ENCODE data around the gene BAIAP2L2.

BAIAP2L2 gene

DNA sequence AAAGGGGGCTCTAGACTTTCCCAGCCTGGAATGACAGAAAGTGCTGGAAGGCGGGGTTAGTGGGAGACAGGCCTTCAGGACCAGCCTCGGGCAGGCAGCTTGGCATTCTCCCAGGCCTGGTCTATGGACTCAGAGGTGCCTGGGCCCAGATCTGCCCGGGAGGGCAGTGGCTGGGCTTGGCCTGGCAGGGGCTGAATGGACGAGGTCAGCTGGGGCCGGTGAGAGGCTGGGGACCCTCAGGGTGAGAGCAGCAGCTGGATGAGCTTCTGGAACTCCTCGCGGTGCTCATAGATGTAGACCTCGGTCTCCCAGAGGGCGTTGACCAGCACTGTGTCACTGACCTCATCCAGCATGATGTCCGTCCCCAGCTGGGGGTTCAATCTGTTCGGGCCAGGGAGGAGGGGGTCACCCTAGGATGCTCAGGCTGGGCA, 1.5 kb upstream of the BAIAP2L2 start:
- ATAC-seq = no peak
- TF ChIP-seq, protein P1, sequence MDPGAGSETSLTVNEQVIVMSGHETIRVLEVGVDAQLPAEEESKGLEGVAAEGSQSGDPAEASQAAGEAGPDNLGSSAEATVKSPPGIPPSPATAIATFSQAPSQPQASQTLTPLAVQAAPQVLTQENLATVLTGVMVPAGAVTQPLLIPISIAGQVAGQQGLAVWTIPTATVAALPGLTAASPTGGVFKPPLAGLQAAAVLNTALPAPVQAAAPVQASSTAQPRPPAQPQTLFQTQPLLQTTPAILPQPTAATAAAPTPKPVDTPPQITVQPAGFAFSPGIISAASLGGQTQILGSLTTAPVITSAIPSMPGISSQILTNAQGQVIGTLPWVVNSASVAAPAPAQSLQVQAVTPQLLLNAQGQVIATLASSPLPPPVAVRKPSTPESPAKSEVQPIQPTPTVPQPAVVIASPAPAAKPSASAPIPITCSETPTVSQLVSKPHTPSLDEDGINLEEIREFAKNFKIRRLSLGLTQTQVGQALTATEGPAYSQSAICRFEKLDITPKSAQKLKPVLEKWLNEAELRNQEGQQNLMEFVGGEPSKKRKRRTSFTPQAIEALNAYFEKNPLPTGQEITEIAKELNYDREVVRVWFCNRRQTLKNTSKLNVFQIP (CRISPR knock-in tag; IDR thresholded peaks at IDR 0.05; ENCODE audit: borderline replicate concordance, low read depth) = no peak
- TF ChIP-seq RARB (CRISPR knock-in tag; IDR thresholded peaks at IDR 0.05) = no peak
- TF ChIP-seq TCF4 (CRISPR knock-in tag; IDR thresholded peaks at IDR 0.05; ENCODE audit: borderline replicate concordance) = no peak
- no peak for TF ChIP-seq ZFP30 (CRISPR knock-in tag; IDR thresholded peaks at IDR 0.05)
- TF ChIP-seq, protein P2, sequence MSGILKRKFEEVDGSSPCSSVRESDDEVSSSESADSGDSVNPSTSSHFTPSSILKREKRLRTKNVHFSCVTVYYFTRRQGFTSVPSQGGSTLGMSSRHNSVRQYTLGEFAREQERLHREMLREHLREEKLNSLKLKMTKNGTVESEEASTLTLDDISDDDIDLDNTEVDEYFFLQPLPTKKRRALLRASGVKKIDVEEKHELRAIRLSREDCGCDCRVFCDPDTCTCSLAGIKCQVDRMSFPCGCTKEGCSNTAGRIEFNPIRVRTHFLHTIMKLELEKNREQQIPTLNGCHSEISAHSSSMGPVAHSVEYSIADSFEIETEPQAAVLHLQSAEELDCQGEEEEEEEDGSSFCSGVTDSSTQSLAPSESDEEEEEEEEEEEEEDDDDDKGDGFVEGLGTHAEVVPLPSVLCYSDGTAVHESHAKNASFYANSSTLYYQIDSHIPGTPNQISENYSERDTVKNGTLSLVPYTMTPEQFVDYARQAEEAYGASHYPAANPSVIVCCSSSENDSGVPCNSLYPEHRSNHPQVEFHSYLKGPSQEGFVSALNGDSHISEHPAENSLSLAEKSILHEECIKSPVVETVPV (CRISPR knock-in tag; IDR thresholded peaks at IDR 0.05) = no peak
- TF ChIP-seq PPARA (CRISPR knock-in tag; IDR thresholded peaks at IDR 0.05; ENCODE audit: borderline replicate concordance) = no peak
- no peak for TF ChIP-seq OSR1 (CRISPR knock-in tag; IDR thresholded peaks at IDR 0.05)
- TF ChIP-seq, protein P3, sequence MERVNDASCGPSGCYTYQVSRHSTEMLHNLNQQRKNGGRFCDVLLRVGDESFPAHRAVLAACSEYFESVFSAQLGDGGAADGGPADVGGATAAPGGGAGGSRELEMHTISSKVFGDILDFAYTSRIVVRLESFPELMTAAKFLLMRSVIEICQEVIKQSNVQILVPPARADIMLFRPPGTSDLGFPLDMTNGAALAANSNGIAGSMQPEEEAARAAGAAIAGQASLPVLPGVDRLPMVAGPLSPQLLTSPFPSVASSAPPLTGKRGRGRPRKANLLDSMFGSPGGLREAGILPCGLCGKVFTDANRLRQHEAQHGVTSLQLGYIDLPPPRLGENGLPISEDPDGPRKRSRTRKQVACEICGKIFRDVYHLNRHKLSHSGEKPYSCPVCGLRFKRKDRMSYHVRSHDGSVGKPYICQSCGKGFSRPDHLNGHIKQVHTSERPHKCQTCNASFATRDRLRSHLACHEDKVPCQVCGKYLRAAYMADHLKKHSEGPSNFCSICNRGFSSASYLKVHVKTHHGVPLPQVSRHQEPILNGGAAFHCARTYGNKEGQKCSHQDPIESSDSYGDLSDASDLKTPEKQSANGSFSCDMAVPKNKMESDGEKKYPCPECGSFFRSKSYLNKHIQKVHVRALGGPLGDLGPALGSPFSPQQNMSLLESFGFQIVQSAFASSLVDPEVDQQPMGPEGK (CRISPR knock-in tag; IDR thresholded peaks at IDR 0.05; ENCODE audit: borderline replicate concordance) = no peak
- no peak for TF ChIP-seq ZFP3 (CRISPR knock-in tag; IDR thresholded peaks at IDR 0.05)
- no peak for TF ChIP-seq ZC3H10 (CRISPR knock-in tag; IDR thresholded peaks at IDR 0.05)
- no peak for TF ChIP-seq ZNF8 (CRISPR knock-in tag; IDR thresholded peaks at IDR 0.05)
- TF ChIP-seq, protein P4, sequence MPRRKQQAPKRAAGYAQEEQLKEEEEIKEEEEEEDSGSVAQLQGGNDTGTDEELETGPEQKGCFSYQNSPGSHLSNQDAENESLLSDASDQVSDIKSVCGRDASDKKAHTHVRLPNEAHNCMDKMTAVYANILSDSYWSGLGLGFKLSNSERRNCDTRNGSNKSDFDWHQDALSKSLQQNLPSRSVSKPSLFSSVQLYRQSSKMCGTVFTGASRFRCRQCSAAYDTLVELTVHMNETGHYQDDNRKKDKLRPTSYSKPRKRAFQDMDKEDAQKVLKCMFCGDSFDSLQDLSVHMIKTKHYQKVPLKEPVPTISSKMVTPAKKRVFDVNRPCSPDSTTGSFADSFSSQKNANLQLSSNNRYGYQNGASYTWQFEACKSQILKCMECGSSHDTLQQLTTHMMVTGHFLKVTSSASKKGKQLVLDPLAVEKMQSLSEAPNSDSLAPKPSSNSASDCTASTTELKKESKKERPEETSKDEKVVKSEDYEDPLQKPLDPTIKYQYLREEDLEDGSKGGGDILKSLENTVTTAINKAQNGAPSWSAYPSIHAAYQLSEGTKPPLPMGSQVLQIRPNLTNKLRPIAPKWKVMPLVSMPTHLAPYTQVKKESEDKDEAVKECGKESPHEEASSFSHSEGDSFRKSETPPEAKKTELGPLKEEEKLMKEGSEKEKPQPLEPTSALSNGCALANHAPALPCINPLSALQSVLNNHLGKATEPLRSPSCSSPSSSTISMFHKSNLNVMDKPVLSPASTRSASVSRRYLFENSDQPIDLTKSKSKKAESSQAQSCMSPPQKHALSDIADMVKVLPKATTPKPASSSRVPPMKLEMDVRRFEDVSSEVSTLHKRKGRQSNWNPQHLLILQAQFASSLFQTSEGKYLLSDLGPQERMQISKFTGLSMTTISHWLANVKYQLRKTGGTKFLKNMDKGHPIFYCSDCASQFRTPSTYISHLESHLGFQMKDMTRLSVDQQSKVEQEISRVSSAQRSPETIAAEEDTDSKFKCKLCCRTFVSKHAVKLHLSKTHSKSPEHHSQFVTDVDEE (CRISPR knock-in tag; IDR thresholded peaks at IDR 0.05) = no peak
- TF ChIP-seq ZNF565 (CRISPR knock-in tag; conservative IDR thresholded peaks at IDR 0.05; ENCODE audit: low read depth) = no peak
- TF ChIP-seq CSDC2 (CRISPR knock-in tag; IDR thresholded peaks at IDR 0.05) = no peak
- no peak for TF ChIP-seq ISL1 (CRISPR knock-in tag; IDR thresholded peaks at IDR 0.05)
- no peak for TF ChIP-seq BACH2 (CRISPR knock-in tag; IDR thresholded peaks at IDR 0.05; ENCODE audit: borderline replicate concordance)

DNA sequence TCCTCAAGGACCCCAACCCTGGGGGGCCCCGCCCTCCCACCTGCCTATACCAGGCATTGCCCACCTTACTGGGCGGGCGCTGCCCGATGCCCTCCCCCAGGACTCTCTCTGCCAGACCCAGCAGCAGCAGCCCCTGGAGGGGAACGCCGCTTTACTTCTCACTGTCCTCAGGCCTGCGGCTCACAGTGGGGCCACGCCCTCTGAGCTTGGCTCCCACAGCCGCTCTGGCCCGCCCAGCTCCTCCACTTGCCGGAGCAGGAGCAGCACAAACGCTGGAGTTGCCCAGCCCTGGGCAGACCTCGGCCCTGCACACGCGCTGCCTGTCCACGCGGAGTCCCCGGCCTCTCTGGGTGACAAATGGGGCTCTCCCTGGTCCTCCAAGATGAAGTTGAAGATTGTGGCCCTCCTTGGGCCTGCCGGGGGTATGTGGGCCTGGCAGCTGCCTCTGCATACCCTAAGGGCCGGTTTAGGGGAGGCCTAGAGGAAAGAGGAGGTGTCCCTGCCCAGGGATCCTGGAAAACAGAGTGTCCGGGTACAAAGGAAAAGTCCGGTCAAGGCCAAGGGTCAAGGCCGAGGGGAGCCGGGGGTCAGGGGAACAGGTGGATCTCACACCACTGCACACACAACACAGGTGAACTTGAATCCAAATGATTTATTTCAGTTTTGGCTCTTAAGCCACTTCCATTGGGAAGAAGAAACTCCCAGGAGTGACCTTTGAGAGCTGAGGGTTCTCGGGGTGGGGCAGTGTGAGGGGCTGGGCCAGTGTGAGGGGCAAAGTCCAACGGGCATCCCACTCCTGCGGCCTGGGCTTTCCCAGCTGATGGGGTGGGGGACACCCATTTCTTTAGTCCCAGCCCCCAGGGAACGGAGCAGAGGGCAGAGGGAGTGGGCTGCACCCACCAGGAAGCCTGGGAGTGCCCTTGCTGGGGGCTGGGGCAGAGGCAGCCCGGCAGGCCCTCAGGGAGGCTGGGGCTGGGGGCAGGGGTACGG, 674 bp upstream of the BAIAP2L2 start:
- ATAC-seq = no peak

More for the DNA sequence above, 674 bp upstream of the BAIAP2L2 start:
- no peak for TF ChIP-seq ZC3H10 (CRISPR knock-in tag; IDR thresholded peaks at IDR 0.05)
- TF ChIP-seq ZFP30 (CRISPR knock-in tag; IDR thresholded peaks at IDR 0.05) = no peak
- no peak for TF ChIP-seq TCF4 (CRISPR knock-in tag; IDR thresholded peaks at IDR 0.05; ENCODE audit: borderline replicate concordance)
- no peak for TF ChIP-seq ISL1 (CRISPR knock-in tag; IDR thresholded peaks at IDR 0.05)
- TF ChIP-seq, protein P5, sequence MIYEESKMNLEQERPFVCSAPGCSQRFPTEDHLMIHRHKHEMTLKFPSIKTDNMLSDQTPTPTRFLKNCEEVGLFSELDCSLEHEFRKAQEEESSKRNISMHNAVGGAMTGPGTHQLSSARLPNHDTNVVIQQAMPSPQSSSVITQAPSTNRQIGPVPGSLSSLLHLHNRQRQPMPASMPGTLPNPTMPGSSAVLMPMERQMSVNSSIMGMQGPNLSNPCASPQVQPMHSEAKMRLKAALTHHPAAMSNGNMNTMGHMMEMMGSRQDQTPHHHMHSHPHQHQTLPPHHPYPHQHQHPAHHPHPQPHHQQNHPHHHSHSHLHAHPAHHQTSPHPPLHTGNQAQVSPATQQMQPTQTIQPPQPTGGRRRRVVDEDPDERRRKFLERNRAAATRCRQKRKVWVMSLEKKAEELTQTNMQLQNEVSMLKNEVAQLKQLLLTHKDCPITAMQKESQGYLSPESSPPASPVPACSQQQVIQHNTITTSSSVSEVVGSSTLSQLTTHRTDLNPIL (CRISPR knock-in tag; IDR thresholded peaks at IDR 0.05; ENCODE audit: low read depth) = no peak
- TF ChIP-seq ARNTL (CRISPR knock-in tag; IDR thresholded peaks at IDR 0.05; ENCODE audit: borderline replicate concordance, low read depth) = no peak
- no peak for TF ChIP-seq CSDC2 (CRISPR knock-in tag; IDR thresholded peaks at IDR 0.05)
- TF ChIP-seq, protein P4 (CRISPR knock-in tag; IDR thresholded peaks at IDR 0.05) = no peak
- TF ChIP-seq, protein P1 (CRISPR knock-in tag; IDR thresholded peaks at IDR 0.05; ENCODE audit: borderline replicate concordance, low read depth) = no peak
- TF ChIP-seq BACH2 (CRISPR knock-in tag; IDR thresholded peaks at IDR 0.05; ENCODE audit: borderline replicate concordance) = no peak
- no peak for TF ChIP-seq TOX (CRISPR knock-in tag; IDR thresholded peaks at IDR 0.05; ENCODE audit: borderline replicate concordance)
- TF ChIP-seq, protein P3 (CRISPR knock-in tag; IDR thresholded peaks at IDR 0.05; ENCODE audit: borderline replicate concordance) = no peak
- TF ChIP-seq PPARA (CRISPR knock-in tag; IDR thresholded peaks at IDR 0.05; ENCODE audit: borderline replicate concordance) = no peak
- TF ChIP-seq SNAI2 (CRISPR knock-in tag; IDR thresholded peaks at IDR 0.05) = no peak

All from SK-N-SH treated with all-trans-retinoic acid at 6 μM for 48 hours (cell line).